Mesenchymal stem cell (in vitro differentiated cells and primary cell): ENCODE results near the gene PKMYT1.

Experiments
- DNase-seq: peaks from one replicate; pipeline ENCODE4 v3.0.0-alpha.2; 2013
- H2AFZ ChIP-seq: one replicate; pipeline ENCODE4 v1.6.1; 2013; ENCODE audit warnings: low read depth, mild to moderate bottlenecking, control low read depth, inconsistent platforms, low read length, moderate library complexity
- H2AK5ac ChIP-seq: 2 replicates; pipeline ENCODE4 v1.6.1; 2013; ENCODE audit warnings: low read length, moderate library complexity, mild to moderate bottlenecking, inconsistent platforms; ENCODE audit not compliant: severe bottlenecking
- H2BK120ac ChIP-seq: one replicate; pipeline ENCODE4 v1.6.1; 2013; ENCODE audit warnings: low read depth, mild to moderate bottlenecking, inconsistent platforms, low read length, moderate library complexity
- H2BK12ac ChIP-seq, 2 experiments: one replicate each; pipeline ENCODE4 v1.6.1; 2013; ENCODE audit warnings: inconsistent platforms in 2 of 2, low read length in 2 of 2, mild to moderate bottlenecking in 2 of 2, moderate library complexity in 2 of 2, control low read depth in 1 of 2
- H2BK15ac ChIP-seq: one replicate; pipeline ENCODE4 v1.6.1; 2013; ENCODE audit warnings: mild to moderate bottlenecking, low read depth, inconsistent platforms; ENCODE audit not compliant: poor library complexity, severe bottlenecking
- H2BK5ac ChIP-seq: 2 replicates; pipeline ENCODE4 v1.6.1; 2013; ENCODE audit warnings: low read depth, mild to moderate bottlenecking, low read length, control low read depth, inconsistent platforms; ENCODE audit not compliant: poor library complexity, severe bottlenecking
- H3K14ac ChIP-seq, 2 experiments: one replicate each; pipeline ENCODE4 v1.6.1; 2013; ENCODE audit warnings: inconsistent platforms in 2 of 2, low read length in 2 of 2, control low read depth in 1 of 2, mild to moderate bottlenecking in 1 of 2, moderate library complexity in 1 of 2
- H3K18ac ChIP-seq, 2 experiments: one replicate each; pipeline ENCODE4 v1.6.1; 2013; ENCODE audit warnings: inconsistent platforms in 2 of 2, low read length in 2 of 2, control low read depth in 1 of 2, low read depth in 1 of 2, mild to moderate bottlenecking in 1 of 2
- H3K23ac ChIP-seq, 2 experiments: one replicate each; pipeline ENCODE4 v1.6.1; 2013; ENCODE audit warnings: inconsistent platforms in 2 of 2, low read length in 2 of 2, mild to moderate bottlenecking in 2 of 2, moderate library complexity in 2 of 2, control low read depth in 1 of 2
- H3K27ac ChIP-seq: 2 replicates; pipeline ENCODE4 v1.5.1; 2013; ENCODE audit warnings: mild to moderate bottlenecking, moderate library complexity, low read length, control low read depth, inconsistent platforms; ENCODE audit not compliant: poor library complexity, severe bottlenecking
- H3K27me3 ChIP-seq, 2 experiments: 2 replicates each; pipeline versions ENCODE4 v1.6.1 to v1.7.0; 2013; ENCODE audit warnings: low read length in 2 of 2, mild to moderate bottlenecking in 2 of 2, moderate library complexity in 2 of 2, control low read depth in 1 of 2, inconsistent platforms in 1 of 2; ENCODE audit not compliant: control insufficient read depth in 1 of 2, insufficient read depth in 1 of 2
- H3K36me3 ChIP-seq, 2 experiments: 2 replicates each; pipeline versions ENCODE4 v1.6.1 to v1.7.0; 2013; ENCODE audit warnings: low read length in 2 of 2, control low read depth in 1 of 2, inconsistent platforms in 1 of 2, low read depth in 1 of 2, mild to moderate bottlenecking in 1 of 2; ENCODE audit not compliant: insufficient read depth in 2 of 2, control insufficient read depth in 1 of 2
- H3K4ac ChIP-seq, 2 experiments: one replicate each; pipeline ENCODE4 v1.6.1; 2013; ENCODE audit warnings: inconsistent platforms in 2 of 2, low read length in 2 of 2, mild to moderate bottlenecking in 2 of 2, moderate library complexity in 2 of 2, control low read depth in 1 of 2, low read depth in 1 of 2
- H3K4me1 ChIP-seq: 2 replicates; pipeline ENCODE4 v1.6.1; 2013; ENCODE audit warnings: low read depth, low read length, control low read depth; ENCODE audit not compliant: control insufficient read depth, insufficient read depth
- H3K4me2 ChIP-seq: 2 replicates; pipeline ENCODE4 v1.6.1; 2013; ENCODE audit warnings: low read length, mild to moderate bottlenecking, inconsistent platforms; ENCODE audit not compliant: poor library complexity, severe bottlenecking
- H3K4me3 ChIP-seq, 2 experiments: 2 replicates each; pipeline versions ENCODE4 v1.5.1 to v1.7.0; 2013; ENCODE audit warnings: low read length in 2 of 2, mild to moderate bottlenecking in 2 of 2, control low read depth in 1 of 2, low read depth in 1 of 2; ENCODE audit not compliant: insufficient read depth in 1 of 2
- H3K79me1 ChIP-seq: replicated peaks from 2 replicates; pipeline ENCODE4 v1.6.1; 2013; ENCODE audit warnings: mild to moderate bottlenecking, control low read depth, low read length, inconsistent platforms; ENCODE audit not compliant: poor library complexity, severe bottlenecking
- H3K9ac ChIP-seq: 2 replicates; pipeline ENCODE4 v1.7.0; 2013; ENCODE audit warnings: mild to moderate bottlenecking, low read length, moderate library complexity
- H3K9me3 ChIP-seq: 2 replicates; pipeline ENCODE4 v1.7.0; 2013; ENCODE audit warnings: mild to moderate bottlenecking, low read length; ENCODE audit not compliant: control insufficient read depth
- H4K8ac ChIP-seq: one replicate; pipeline ENCODE4 v1.6.1; 2013; ENCODE audit warnings: inconsistent platforms, mild to moderate bottlenecking, low read length, moderate library complexity
- H4K91ac ChIP-seq: one replicate; pipeline ENCODE4 v1.6.1; 2013; ENCODE audit warnings: mild to moderate bottlenecking, low read length, inconsistent platforms
- WGBS: methylation state at CpG from one replicate; pipeline ENCODE4 v1.1.7; 2013; ENCODE audit warnings: mixed read lengths; 5-methylcytosine and 5-hydroxymethylcytosine counted together

Gene PKMYT1

GRCh38 chr16:3013998-3014690 is 33.9 kb upstream of the PKMYT1 start:
- WGBS = 66% methylated on average over 11 of the region's 12 CpGs
- DNase-seq = no peak
- no peak overlapping the region for H3K4me2 ChIP-seq

GRCh38 chr16:3013491-3013951 is 33.3 kb upstream of the PKMYT1 start:
- Histone ChIP-seq H3K27ac (no peak overlapping the region), H2BK120ac (no peak overlapping the region), H3K79me1 (no peaks in the 10 kb centered on the region), H2AK5ac (no peak overlapping the region), H3K4me3 (no peak overlapping the region), H3K27me3 (peaks cover 64 to 79% of the 10 kb centered on the region in 2 experiments), H4K8ac (no peak overlapping the region), H2BK5ac (no peak overlapping the region), H3K4me2 (no peak overlapping the region), H3K18ac (no peak overlapping the region), H3K9me3 (no peaks in the 10 kb centered on the region), H3K36me3 (no peaks in the 10 kb centered on the region), H3K9ac (no peak overlapping the region), H3K14ac (no peak overlapping the region), H3K4ac (no peak overlapping the region), H2BK15ac (no peak overlapping the region), H2BK12ac (no peak overlapping the region), H3K23ac (no peak overlapping the region), H2AFZ (no peak overlapping the region), H3K4me1 (peaks cover 36% of the 10 kb centered on the region), H4K91ac (no peak overlapping the region)
- DNase-seq = no peak
- 47% methylated on average over 27 of the region's 27 CpGs for WGBS

More at GRCh38 chr16:3013998-3014690, 33.9 kb upstream of the PKMYT1 start:
- Histone ChIP-seq H3K9me3 (no peaks in the 10 kb centered on the region), H2BK120ac (no peak overlapping the region), H2BK15ac (no peak overlapping the region), H4K8ac (no peak overlapping the region), H3K18ac (no peak overlapping the region), H3K4me1 (peaks cover 38% of the 10 kb centered on the region), H2BK12ac (no peak overlapping the region), H3K27me3 (peaks cover 58 to 75% of the 10 kb centered on the region in 2 experiments), H4K91ac (no peak overlapping the region), H3K36me3 (no peaks in the 10 kb centered on the region), H2AK5ac (no peak overlapping the region), H3K14ac (no peak overlapping the region), H3K23ac (no peak overlapping the region), H3K4me3 (no peak overlapping the region), H2AFZ (no peak overlapping the region), H3K27ac (no peak overlapping the region), H3K9ac (no peak overlapping the region), H3K79me1 (no peaks in the 10 kb centered on the region), H2BK5ac (no peak overlapping the region), H3K4ac (no peak overlapping the region)

- Histone ChIP-seq H2AK5ac (no peak within 1 kb of the TSS), H3K4me2 (no peak within 1 kb of the TSS), H3K9me3 (no peaks in the 10 kb centered on the region), H2BK15ac (no peak within 1 kb of the TSS), H4K91ac (no peak within 1 kb of the TSS), H3K23ac (peak within 1 kb of the TSS in 1 of 2 experiments; percentile 14), H3K4ac (no peak within 1 kb of the TSS), H3K4me1 (peaks cover 35% of the 10 kb centered on the region), H3K4me3 (no peak within 1 kb of the TSS), H3K27ac (no peak within 1 kb of the TSS), H3K18ac (no peak within 1 kb of the TSS), H3K9ac (no peak within 1 kb of the TSS), H2BK5ac (no peak within 1 kb of the TSS), H2BK12ac (no peak within 1 kb of the TSS), H2AFZ (no peak within 1 kb of the TSS), H3K14ac (no peak within 1 kb of the TSS), H2BK120ac (no peak within 1 kb of the TSS), H3K79me1 (no peaks in the 10 kb centered on the region), H3K27me3 (peaks cover 65 to 79% of the 10 kb centered on the region in 2 experiments), H4K8ac (no peak within 1 kb of the TSS), H3K36me3 (no peaks in the 10 kb centered on the region)
- no peak for DNase-seq
- WGBS = 18% methylated on average over 27 of the region's 27 CpGs
Measured at GRCh38 chr16:3012828-3013420, 32.7 kb upstream of the PKMYT1 start, which contains the start of gene CLDN9. Gene CLDN9 (plus strand): TSS chr16:3012923. CDS start chr16:3013363, 440 bp downstream.

GRCh38 chr16:3012246-3012645 is 32.0 kb upstream of the PKMYT1 start:
- WGBS = 17% methylated on average over 19 of the region's 19 CpGs
- no peak overlapping the region for H2BK5ac ChIP-seq
- H3K9me3 ChIP-seq = no peaks in the 10 kb centered on the region

More at GRCh38 chr16:3012246-3012645, 32.0 kb upstream of the PKMYT1 start:
- peaks cover 31% of the 10 kb centered on the region for H3K4me1 ChIP-seq
- no peak overlapping the region for H4K91ac ChIP-seq
- no peak overlapping the region for H3K4ac ChIP-seq
- no peaks in the 10 kb centered on the region for H3K79me1 ChIP-seq
- H2BK12ac ChIP-seq = no peak overlapping the region
- no peak for DNase-seq
- H3K27me3 ChIP-seq = peaks cover 72 to 81% of the 10 kb centered on the region in 2 experiments
- no peak overlapping the region for H3K9ac ChIP-seq
- no peak overlapping the region for H2AK5ac ChIP-seq
- H3K23ac ChIP-seq = no peak overlapping the region
- H3K36me3 ChIP-seq = no peaks in the 10 kb centered on the region
- H3K27ac ChIP-seq = no peak overlapping the region
- no peak overlapping the region for H2BK15ac ChIP-seq
- no peak overlapping the region for H3K4me3 ChIP-seq
- no peak overlapping the region for H2BK120ac ChIP-seq
- H3K4me2 ChIP-seq = no peak overlapping the region
- H4K8ac ChIP-seq = no peak overlapping the region
- no peak overlapping the region for H2AFZ ChIP-seq
- no peak overlapping the region for H3K14ac ChIP-seq
- no peak overlapping the region for H3K18ac ChIP-seq
